Brain microvascular endothelial cell (primary cell): ENCODE measurements around the gene MCM10.

Experiments used
- DNase-seq: peaks from one replicate; pipeline ENCODE4 v3.0.0-alpha.2; 2020
- H3K27ac ChIP-seq: fragments of 250-450 bp; sonication (Bioruptor Pico); 2 replicates; pipeline ENCODE4 v1.5.1; 2020; ENCODE audit warnings: mild to moderate bottlenecking, moderate library complexity
- H3K27me3 ChIP-seq: fragments of 250-450 bp; sonication (Bioruptor Pico); replicated peaks from 2 replicates; pipeline ENCODE4 v1.5.1; 2020; ENCODE audit warnings: mild to moderate bottlenecking
- H3K36me3 ChIP-seq: fragments of 250-450 bp; sonication (Bioruptor Pico); replicated peaks from 2 replicates; pipeline ENCODE4 v1.5.1; 2020; ENCODE audit warnings: mild to moderate bottlenecking
- H3K4me3 ChIP-seq: 2 replicates; pipeline ENCODE4 v1.5.1; 2011; ENCODE audit warnings: low read depth, mild to moderate bottlenecking, control low read depth, low read length, moderate library complexity
- in situ Hi-C: cut with HindIII; loops from 2 replicates; pipeline ENCODE4 v1.10.0; 2017; ENCODE audit warnings: low sequenced_read_pairs, low pct_ligation_motif_present
- TF ChIP-seq, protein P1 (sequence below): IDR thresholded peaks from 2 replicates; pipeline ENCODE4 v1.5.1; 2011; ENCODE audit warnings: low read depth, mild to moderate bottlenecking, moderate library complexity, low read length, control low read depth, inconsistent platforms; ENCODE audit errors: missing control alignments

The MCM10 gene

DNA sequence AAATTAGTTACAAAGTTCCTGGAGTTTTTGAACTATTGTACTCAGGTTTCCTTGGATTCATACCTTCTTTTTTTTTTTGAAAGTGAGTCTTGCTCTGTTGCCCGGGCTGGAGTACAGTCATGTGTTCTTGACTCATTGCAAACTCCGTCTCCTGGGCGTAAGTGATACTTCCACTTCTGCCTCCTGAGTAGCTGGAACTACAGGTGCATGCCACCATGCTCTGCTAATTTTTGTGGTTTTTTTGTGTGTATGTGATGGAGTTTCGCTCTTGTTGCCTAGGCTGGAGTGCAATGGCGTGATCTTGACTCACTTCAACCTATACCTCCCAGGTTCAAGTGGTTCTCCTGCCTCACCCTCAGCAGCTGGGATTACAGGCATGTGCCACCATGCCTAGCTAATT lies 22.3 kb downstream of the MCM10 start:
- no peak for DNase-seq
- H3K27me3 ChIP-seq: no peaks in the 10 kb centered on the region
- no peak overlapping the region for H3K4me3 ChIP-seq
- TF ChIP-seq, protein P1, sequence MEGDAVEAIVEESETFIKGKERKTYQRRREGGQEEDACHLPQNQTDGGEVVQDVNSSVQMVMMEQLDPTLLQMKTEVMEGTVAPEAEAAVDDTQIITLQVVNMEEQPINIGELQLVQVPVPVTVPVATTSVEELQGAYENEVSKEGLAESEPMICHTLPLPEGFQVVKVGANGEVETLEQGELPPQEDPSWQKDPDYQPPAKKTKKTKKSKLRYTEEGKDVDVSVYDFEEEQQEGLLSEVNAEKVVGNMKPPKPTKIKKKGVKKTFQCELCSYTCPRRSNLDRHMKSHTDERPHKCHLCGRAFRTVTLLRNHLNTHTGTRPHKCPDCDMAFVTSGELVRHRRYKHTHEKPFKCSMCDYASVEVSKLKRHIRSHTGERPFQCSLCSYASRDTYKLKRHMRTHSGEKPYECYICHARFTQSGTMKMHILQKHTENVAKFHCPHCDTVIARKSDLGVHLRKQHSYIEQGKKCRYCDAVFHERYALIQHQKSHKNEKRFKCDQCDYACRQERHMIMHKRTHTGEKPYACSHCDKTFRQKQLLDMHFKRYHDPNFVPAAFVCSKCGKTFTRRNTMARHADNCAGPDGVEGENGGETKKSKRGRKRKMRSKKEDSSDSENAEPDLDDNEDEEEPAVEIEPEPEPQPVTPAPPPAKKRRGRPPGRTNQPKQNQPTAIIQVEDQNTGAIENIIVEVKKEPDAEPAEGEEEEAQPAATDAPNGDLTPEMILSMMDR: no peak
- in situ Hi-C loops: no loop called here
- no peak overlapping the region for H3K27ac ChIP-seq
- no peaks in the 10 kb centered on the region for H3K36me3 ChIP-seq

DNA sequence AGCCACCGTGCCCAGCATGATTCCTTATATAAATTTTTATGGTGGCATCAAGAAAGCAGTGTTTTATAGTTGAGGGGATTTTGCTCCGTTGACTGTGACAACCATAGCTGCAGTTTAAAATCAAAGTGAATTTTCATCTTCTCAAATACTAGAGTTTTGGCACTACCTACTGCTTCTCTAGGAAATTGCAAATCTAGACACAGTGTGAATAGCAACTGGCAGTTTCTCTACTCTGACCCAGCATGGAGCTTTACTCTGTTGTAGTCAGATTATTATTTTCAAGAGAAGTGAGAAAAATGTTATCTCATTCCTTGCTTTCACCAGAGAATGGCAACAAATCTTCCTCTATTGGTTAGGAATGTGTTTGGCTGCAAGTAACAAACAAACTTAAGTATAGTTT lies 22.9 kb downstream of the MCM10 start:
- in situ Hi-C loops: no loop called here
- Histone ChIP-seq H3K36me3 (no peaks in the 10 kb centered on the region), H3K27ac (no peak overlapping the region), H3K27me3 (no peaks in the 10 kb centered on the region), H3K4me3 (no peak overlapping the region)
- TF ChIP-seq, protein P1: no peak
- DNase-seq: no peak

DNA sequence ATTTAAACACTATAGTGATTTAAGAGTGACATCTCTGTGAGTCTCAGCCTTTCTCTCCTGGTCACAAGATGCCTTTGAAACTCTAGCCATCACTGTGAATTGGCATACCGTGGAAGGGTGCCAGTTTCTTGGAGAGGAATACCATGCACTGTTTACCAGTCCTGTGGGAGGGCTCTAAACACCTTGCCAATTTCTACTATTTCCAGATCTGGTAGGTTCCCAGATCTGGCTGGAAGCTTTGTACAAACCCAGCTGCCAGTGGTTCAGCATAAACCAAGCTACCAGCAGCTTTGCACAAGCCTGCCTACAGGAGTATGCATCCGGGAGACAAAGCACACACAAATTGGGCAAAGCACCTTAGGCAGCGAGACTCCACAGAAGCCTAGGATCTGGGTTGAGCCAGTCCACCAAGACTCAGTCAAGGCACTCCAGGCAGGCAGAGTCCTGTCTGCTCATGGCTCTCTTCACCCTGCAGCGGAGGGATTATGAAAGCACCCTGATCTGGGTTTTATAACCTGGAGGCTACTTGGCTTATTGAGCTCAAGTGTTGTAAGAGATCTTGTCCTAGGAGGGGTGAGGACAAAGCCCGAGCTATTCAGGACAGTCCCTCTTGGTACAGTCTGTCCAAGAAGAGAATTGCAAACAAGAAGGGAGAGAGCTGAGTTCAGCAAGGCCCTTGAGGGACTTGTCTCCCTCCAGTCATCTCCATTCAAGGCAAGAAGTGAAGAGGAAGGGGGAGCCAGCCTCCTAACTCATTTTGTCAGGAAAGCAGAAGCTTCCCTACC lies 23.6 kb downstream of the MCM10 start:
- no peaks in the 10 kb centered on the region for H3K36me3 ChIP-seq

DNA sequence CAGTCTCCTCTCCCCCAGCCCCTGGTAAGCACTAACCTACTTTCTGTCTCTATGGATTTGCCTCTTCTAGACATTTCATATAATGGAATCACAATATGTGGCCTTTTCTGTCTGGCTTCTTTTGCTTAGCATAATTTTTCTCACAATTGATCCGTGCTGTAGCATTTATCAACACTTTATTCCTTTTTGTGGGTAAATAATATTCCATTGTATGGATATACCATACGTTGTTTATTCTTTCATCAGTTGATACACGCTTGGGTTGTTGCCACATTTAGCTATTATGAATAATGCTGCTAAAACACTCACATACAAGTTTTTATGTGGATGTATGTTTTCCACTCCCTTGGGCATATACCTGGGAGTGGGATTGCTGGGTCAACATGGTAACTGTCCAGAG lies 25.8 kb downstream of the MCM10 start:
- Histone ChIP-seq H3K36me3 (no peaks in the 10 kb centered on the region), H3K4me3 (no peak overlapping the region), H3K27me3 (no peaks in the 10 kb centered on the region), H3K27ac (no peak overlapping the region)
- DNase-seq: no peak
- in situ Hi-C loops: no loop called here
- TF ChIP-seq, protein P1: no peak

More for the DNA sequence above, 23.6 kb downstream of the MCM10 start:
- DNase-seq: no peak
- H3K27ac ChIP-seq: no peak overlapping the region
- TF ChIP-seq, protein P1: no peak
- in situ Hi-C loops: no loop called here
- H3K4me3 ChIP-seq: no peak overlapping the region
- no peaks in the 10 kb centered on the region for H3K27me3 ChIP-seq

DNA sequence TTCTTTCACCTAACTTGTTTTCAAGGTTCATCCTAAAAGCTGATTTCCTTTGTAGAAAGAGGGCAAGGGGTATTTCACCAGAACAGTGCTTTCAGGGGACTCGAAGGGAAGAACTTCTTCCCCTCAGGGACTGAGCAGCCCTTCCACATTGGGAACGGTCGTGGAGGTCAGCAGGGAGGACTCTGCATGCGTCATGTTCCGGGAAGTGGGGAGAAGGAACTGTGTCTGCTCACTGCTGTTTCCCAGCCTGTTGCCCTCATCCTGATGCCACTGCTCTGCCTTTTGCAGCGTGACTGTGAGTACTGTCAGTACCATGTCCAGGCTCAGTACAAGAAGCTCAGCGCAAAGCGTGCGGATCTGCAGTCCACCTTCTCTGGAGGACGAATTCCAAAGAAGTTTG lies 27.2 kb downstream of the MCM10 start:
- Histone ChIP-seq H3K27me3 (no peaks in the 10 kb centered on the region), H3K36me3 (no peaks in the 10 kb centered on the region), H3K4me3 (no peak overlapping the region), H3K27ac (no peak overlapping the region)
- DNase-seq: no peak
- in situ Hi-C loops: no loop called here
- TF ChIP-seq, protein P1: no peak

DNA sequence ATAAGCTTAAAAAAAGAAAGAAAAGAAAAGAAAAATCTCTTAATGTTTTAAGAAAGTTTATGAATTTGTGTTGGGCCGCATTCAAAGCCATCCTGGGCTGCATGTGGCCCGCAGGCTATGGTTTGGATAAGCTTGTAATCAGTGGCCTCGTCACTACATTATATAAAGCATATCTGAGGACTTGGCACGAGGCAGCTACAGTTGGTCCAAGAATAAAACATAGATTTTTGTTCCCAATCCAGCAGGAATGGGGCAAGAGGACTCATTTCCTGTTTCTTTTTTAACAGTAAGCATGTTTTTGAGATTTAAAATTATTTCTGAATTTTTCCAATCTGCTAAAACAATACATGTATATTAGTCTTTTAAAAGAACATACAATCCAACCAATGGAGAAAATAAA lies 28.6 kb downstream of the MCM10 start:
- no peak overlapping the region for H3K4me3 ChIP-seq
- no peaks in the 10 kb centered on the region for H3K36me3 ChIP-seq
- H3K27ac ChIP-seq: no peak overlapping the region
- TF ChIP-seq, protein P1: no peak
- in situ Hi-C loops: no loop called here
- H3K27me3 ChIP-seq: no peaks in the 10 kb centered on the region
- DNase-seq: no peak
